GM23338 (cell line): ENCODE measurements around the gene TUBA4B.

Experiments used
- CREB1 ChIP-seq: fragments of 250-450 bp; sonication (Bioruptor Pico); IDR thresholded peaks from 2 replicates; pipeline ENCODE4 v1.5.0; 2020; ENCODE audit warnings: low read depth, mild to moderate bottlenecking, moderate library complexity
- CTCF ChIP-seq, 2 experiments: fragments of 200-600 bp in 1 of 2; sonication (generic) in 1 of 2; conservative IDR thresholded peaks; 2 replicates each; pipeline versions ENCODE4 v1.5.1 to v1.6.1; 2016 to 2017; ENCODE audit warnings: antibody characterized with exemption in 2 of 2, low read depth in 2 of 2, mild to moderate bottlenecking in 2 of 2, moderate library complexity in 1 of 2
- EZH2 ChIP-seq: fragments of 200-600 bp; sonication (generic); IDR thresholded peaks from one replicate; pipeline ENCODE4 v1.8.0; 2017; ENCODE audit warnings: antibody characterized with exemption, mild to moderate bottlenecking, low read depth; ENCODE audit not compliant: unreplicated experiment
- EZH2phosphoT487 ChIP-seq: fragments of 200-600 bp; sonication (generic); IDR thresholded peaks from one replicate; pipeline ENCODE4 v1.8.1; 2018; ENCODE audit warnings: antibody characterized with exemption; ENCODE audit not compliant: unreplicated experiment
- JUNB ChIP-seq: IDR thresholded peaks from one replicate; pipeline ENCODE4 v1.6.1; 2016; ENCODE audit warnings: antibody characterized with exemption; ENCODE audit not compliant: unreplicated experiment
- NANOG ChIP-seq: IDR thresholded peaks from 2 replicates; pipeline ENCODE4 v1.6.1; 2016; ENCODE audit warnings: antibody characterized with exemption, borderline replicate concordance
- REST ChIP-seq: IDR thresholded peaks from one replicate; pipeline ENCODE4 v1.6.1; 2018; ENCODE audit warnings: antibody characterized with exemption; ENCODE audit not compliant: unreplicated experiment
- STAT1 ChIP-seq: IDR thresholded peaks from one replicate; pipeline ENCODE4 v1.6.1; 2016; ENCODE audit warnings: antibody characterized with exemption; ENCODE audit not compliant: unreplicated experiment
- ZNF114 ChIP-seq: fragments of 250-450 bp; sonication (Bioruptor Pico); IDR thresholded peaks from 2 replicates; pipeline ENCODE4 v1.5.0; 2020; ENCODE audit warnings: mild to moderate bottlenecking, moderate library complexity

- TF ChIP-seq CTCF (conservative IDR thresholded peaks at IDR 0.05; ENCODE audit: low read depth in 2 of 2) (no peak), JUNB (no peak), REST (no peak), ZNF114 (no peak), CREB1 (CRISPR knock-in tag) (no peak), NANOG (no peak), EZH2 (no peak), EZH2phosphoT487 (no peak), STAT1 (no peak)
Measured at GRCh38 chr2:219270055-219270372, 17.0 kb downstream of the TUBA4B start.
